Fibroblast of mammary gland (primary cell): ENCODE data around the gene ADGRD2.

Source experiments
- DNase-seq: peaks from one replicate; pipeline ENCODE4 v3.0.0-alpha.2; 2010; ENCODE audit warnings: low read depth
- H3K4me3 ChIP-seq: 2 replicates; pipeline ENCODE4 v1.5.1; 2011; ENCODE audit warnings: low read depth, mild to moderate bottlenecking, low read length, moderate library complexity; ENCODE audit not compliant: control insufficient read depth
- CTCF ChIP-seq: conservative IDR thresholded peaks from 2 replicates; pipeline ENCODE4 v1.5.1; 2011; ENCODE audit warnings: low read depth, low read length, inconsistent platforms; ENCODE audit not compliant: control insufficient read depth, insufficient read depth

The ADGRD2 gene

GRCh38 chr9:124522121-124523098 is 72.2 kb downstream of the ADGRD2 start:
- no peak for DNase-seq
- TF ChIP-seq CTCF = no peak

GRCh38 chr9:124526174-124526573 is 75.9 kb downstream of the ADGRD2 start:
- TF ChIP-seq CTCF = no peak
- H3K4me3 ChIP-seq = no peak overlapping the region
- DNase-seq = no peak

More at GRCh38 chr9:124522121-124523098, 72.2 kb downstream of the ADGRD2 start:
- H3K4me3 ChIP-seq = no peak overlapping the region

- no peak for TF ChIP-seq CTCF
- no peak overlapping the region for H3K4me3 ChIP-seq
- DNase-seq = no peak
These were observed 77.5 kb downstream of the ADGRD2 start for GRCh38 chr9:124527781-124528180.
